Neutrophil (primary cell): ENCODE data around the gene PCNX2.
A peak's percentile ranks its signal among the peaks of the same experiment; 100 is the strongest.

ENCODE experiments used
- H3K27ac ChIP-seq: fragments of 200-600 bp; sonication (generic); 2 replicates; pipeline ENCODE4 v1.5.1; 2016; ENCODE audit warnings: mild to moderate bottlenecking, moderate library complexity
- H3K27me3 ChIP-seq: fragments of 200-600 bp; sonication (generic); 2 replicates; pipeline ENCODE4 v1.6.0; 2016; ENCODE audit warnings: mild to moderate bottlenecking
- H3K36me3 ChIP-seq: fragments of 200-600 bp; sonication (generic); 2 replicates; pipeline ENCODE4 v1.5.1; 2017
- H3K4me1 ChIP-seq, 2 experiments: fragments of 200-600 bp in 1 of 2; sonication (generic) in 1 of 2; 1 replicate in 1 of 2; 2 replicates in 1 of 2; pipeline versions ENCODE4 v1.5.1 to v1.6.1; 2013 to 2016; ENCODE audit warnings: low read depth in 1 of 2, low read length in 1 of 2, mild to moderate bottlenecking in 1 of 2, moderate library complexity in 1 of 2; ENCODE audit not compliant: control insufficient read depth in 1 of 2, insufficient read depth in 1 of 2
- H3K4me3 ChIP-seq, 2 experiments: fragments of 200-600 bp in 1 of 2; sonication (generic) in 1 of 2; 1 replicate in 1 of 2; 2 replicates in 1 of 2; pipeline ENCODE4 v1.5.1; 2013 to 2016; ENCODE audit warnings: low read depth in 1 of 2, low read length in 1 of 2, mild to moderate bottlenecking in 1 of 2, moderate library complexity in 1 of 2
- H3K9me3 ChIP-seq: fragments of 200-600 bp; sonication (generic); 2 replicates; pipeline ENCODE4 v1.5.1; 2016
- TF ChIP-seq, protein P1 (sequence below): fragments of 200-600 bp; sonication (generic); IDR thresholded peaks from 2 replicates; pipeline ENCODE4 v1.5.1; 2016; ENCODE audit warnings: antibody characterized with exemption

Gene PCNX2

DNA sequence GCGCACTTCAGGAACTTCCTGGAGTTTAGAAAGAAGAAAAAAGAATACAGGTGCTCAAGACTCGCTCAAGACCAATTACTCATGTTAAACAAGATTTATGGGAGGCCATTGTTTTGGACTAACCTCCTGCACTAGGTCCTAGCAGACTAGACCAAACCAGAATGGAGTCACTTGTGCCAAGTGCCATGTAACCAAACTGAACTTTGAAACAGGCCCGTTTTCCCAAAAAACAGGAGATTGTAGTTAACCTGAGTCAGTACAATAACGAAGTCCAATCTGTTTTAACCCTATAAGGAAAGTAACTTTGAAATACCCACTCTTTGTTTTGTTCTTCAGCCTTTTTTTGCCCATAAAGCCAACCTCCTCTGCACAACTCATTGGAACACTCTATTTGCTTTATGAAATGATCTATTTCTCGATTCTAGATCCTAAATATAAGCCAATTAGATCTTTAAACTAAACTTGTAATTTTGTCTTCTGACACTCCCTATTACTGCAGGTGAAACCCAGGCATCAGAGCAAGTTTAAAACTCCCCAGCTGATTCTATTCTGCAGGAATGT, 345.8 kb downstream of the PCNX2 start:
- TF ChIP-seq, protein P1, sequence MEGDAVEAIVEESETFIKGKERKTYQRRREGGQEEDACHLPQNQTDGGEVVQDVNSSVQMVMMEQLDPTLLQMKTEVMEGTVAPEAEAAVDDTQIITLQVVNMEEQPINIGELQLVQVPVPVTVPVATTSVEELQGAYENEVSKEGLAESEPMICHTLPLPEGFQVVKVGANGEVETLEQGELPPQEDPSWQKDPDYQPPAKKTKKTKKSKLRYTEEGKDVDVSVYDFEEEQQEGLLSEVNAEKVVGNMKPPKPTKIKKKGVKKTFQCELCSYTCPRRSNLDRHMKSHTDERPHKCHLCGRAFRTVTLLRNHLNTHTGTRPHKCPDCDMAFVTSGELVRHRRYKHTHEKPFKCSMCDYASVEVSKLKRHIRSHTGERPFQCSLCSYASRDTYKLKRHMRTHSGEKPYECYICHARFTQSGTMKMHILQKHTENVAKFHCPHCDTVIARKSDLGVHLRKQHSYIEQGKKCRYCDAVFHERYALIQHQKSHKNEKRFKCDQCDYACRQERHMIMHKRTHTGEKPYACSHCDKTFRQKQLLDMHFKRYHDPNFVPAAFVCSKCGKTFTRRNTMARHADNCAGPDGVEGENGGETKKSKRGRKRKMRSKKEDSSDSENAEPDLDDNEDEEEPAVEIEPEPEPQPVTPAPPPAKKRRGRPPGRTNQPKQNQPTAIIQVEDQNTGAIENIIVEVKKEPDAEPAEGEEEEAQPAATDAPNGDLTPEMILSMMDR, result no peak
- no peaks in the 10 kb centered on the region for H3K9me3 ChIP-seq
- peak overlapping the region; percentile 84 to 99 for H3K4me3 ChIP-seq
- peaks cover 14 to 17% of the 10 kb centered on the region in 2 experiments for H3K4me1 ChIP-seq
- H3K27ac ChIP-seq, result peak overlapping the region; percentile 43
- H3K27me3 ChIP-seq, result no peaks in the 10 kb centered on the region
- H3K36me3 ChIP-seq, result no peaks in the 10 kb centered on the region

DNA sequence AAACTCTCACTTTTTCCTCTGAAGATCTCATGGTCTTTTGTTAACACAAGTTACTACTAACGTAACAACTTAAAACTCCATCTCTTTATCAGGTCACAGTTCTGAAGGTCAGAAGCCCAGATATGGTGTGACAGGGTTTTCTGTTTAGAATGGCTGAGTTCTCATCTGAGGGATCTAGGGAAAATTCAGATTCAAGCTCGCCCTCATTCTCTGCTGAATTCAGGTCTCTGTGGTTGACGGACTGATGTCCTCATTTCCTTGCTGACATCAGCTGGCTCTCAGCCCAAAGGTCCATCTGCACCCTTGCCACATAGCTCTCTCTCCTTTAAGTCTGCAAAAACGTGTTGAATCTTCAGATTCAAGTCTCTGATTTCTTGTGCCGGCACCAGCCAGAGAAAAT, 351.2 kb downstream of the PCNX2 start:
- Histone ChIP-seq H3K36me3 (no peaks in the 10 kb centered on the region), H3K27me3 (no peaks in the 10 kb centered on the region), H3K4me1 (peaks cover 0 to 5% of the 10 kb centered on the region in 2 experiments), H3K27ac (no peak overlapping the region), H3K9me3 (no peaks in the 10 kb centered on the region), H3K4me3 (no peak overlapping the region)
- TF ChIP-seq, protein P1, result no peak

GRCh38 chr1:232943679-232944252, 351.8 kb downstream of the PCNX2 start:
- Histone ChIP-seq H3K36me3 (no peaks in the 10 kb centered on the region), H3K27ac (no peak overlapping the region), H3K27me3 (no peaks in the 10 kb centered on the region), H3K4me1 (peaks cover 0 to 5% of the 10 kb centered on the region in 2 experiments), H3K9me3 (no peaks in the 10 kb centered on the region), H3K4me3 (no peak overlapping the region)
- TF ChIP-seq, protein P1, result no peak

- Histone ChIP-seq H3K4me1 (peaks cover 5 to 15% of the 10 kb centered on the region in 2 experiments), H3K27me3 (no peaks in the 10 kb centered on the region), H3K9me3 (no peaks in the 10 kb centered on the region), H3K4me3 (no peak overlapping the region), H3K27ac (no peak overlapping the region), H3K36me3 (no peaks in the 10 kb centered on the region)
- TF ChIP-seq, protein P1, result no peak
These were observed 352.9 kb downstream of the PCNX2 start for GRCh38 chr1:232942413-232943294.

- H3K4me3 ChIP-seq, result no peak overlapping the region
- TF ChIP-seq, protein P1, result no peak
- no peaks in the 10 kb centered on the region for H3K36me3 ChIP-seq
- no peaks in the 10 kb centered on the region for H3K9me3 ChIP-seq
- H3K27me3 ChIP-seq, result no peaks in the 10 kb centered on the region
- peaks cover 5 to 16% of the 10 kb centered on the region in 2 experiments for H3K4me1 ChIP-seq
- no peak overlapping the region for H3K27ac ChIP-seq
These were observed 355.3 kb downstream of the PCNX2 start for GRCh38 chr1:232940262-232940661.
